A673 (cell line): ENCODE results near the gene OSBPL8. TPM values are rescaled to one million over a fixed set of nuclear protein-coding genes. Genes with fewer than 3 reads are reported as not detected.

Experiments used
- BruUV-seq: library from RNA; stranded (reverse); fragments of 400-500 nt; replicated peaks from 2 replicates; lab custom pipeline; 2021; lab: Mats Ljungman, UMichigan
- CTCF ChIA-PET: fragments of 300-600 bp; sonication (Branson Sonifier 250); formaldehyde crosslinking; loops from one replicate; lab custom pipeline; 2022; ENCODE audit warnings: antibody characterized with exemption; lab: Charles Lee
- POLR2A ChIA-PET: fragments of 300-600 bp; sonication (Branson Sonifier 250); formaldehyde crosslinking; loops from one replicate; lab custom pipeline; 2022; ENCODE audit warnings: antibody characterized with exemption; ENCODE audit not compliant: low non-redundant PET; lab: Charles Lee
- DNase-seq: peaks from one replicate; pipeline ENCODE4 v3.0.0-alpha.2; 2015; ENCODE audit warnings: low spot score
- H3K27ac ChIP-seq: fragments of 200-600 bp; sonication (generic); 2 replicates; pipeline ENCODE4 v1.5.1; 2016; ENCODE audit warnings: mixed run types, low read depth, mild to moderate bottlenecking, mixed read lengths, antibody characterized with exemption, low read length; ENCODE audit not compliant: poor library complexity, severe bottlenecking
- H3K27me3 ChIP-seq: fragments of 200-600 bp; sonication (generic); replicated peaks from 2 replicates; pipeline ENCODE4 v1.6.1; 2017; ENCODE audit warnings: mixed run types, low read depth, mild to moderate bottlenecking, mixed read lengths, antibody characterized with exemption, low read length; ENCODE audit not compliant: insufficient read depth, poor library complexity
- H3K36me3 ChIP-seq: fragments of 200-600 bp; sonication (generic); 2 replicates; pipeline ENCODE4 v1.6.1; 2016; ENCODE audit warnings: mixed run types, mild to moderate bottlenecking, mixed read lengths, antibody characterized with exemption, low read length; ENCODE audit not compliant: insufficient read depth, poor library complexity, severe bottlenecking
- H3K4me1 ChIP-seq: fragments of 200-600 bp; sonication (generic); 2 replicates; pipeline ENCODE4 v1.6.1; 2017; ENCODE audit warnings: mixed run types, mild to moderate bottlenecking, mixed read lengths, antibody characterized with exemption, low read length; ENCODE audit not compliant: insufficient read depth, poor library complexity, severe bottlenecking
- H3K4me3 ChIP-seq: fragments of 200-600 bp; sonication (generic); 2 replicates; pipeline ENCODE4 v1.5.1; 2016; ENCODE audit warnings: low read depth, mixed run types, mild to moderate bottlenecking, mixed read lengths, low read length; ENCODE audit not compliant: poor library complexity, severe bottlenecking
- H3K9me3 ChIP-seq: fragments of 200-600 bp; sonication (generic); 2 replicates; pipeline ENCODE4 v1.6.1; 2016; ENCODE audit warnings: mixed run types, low read depth, mild to moderate bottlenecking, mixed read lengths, antibody characterized with exemption, low read length; ENCODE audit not compliant: poor library complexity, severe bottlenecking
- EZH2 ChIP-seq: fragments of 200-600 bp; sonication (generic); IDR thresholded peaks from 2 replicates; pipeline ENCODE4 v1.6.1; 2017; ENCODE audit warnings: borderline replicate concordance, low read depth, mild to moderate bottlenecking, mixed read lengths, antibody characterized with exemption, low read length; ENCODE audit not compliant: poor library complexity, severe bottlenecking
- intact Hi-C: fragments of 100-400 bp; cut with micrococcal nuclease; formaldehyde crosslinking; loops from one replicate; pipeline ENCODE4 v1.10.0; 2022; ENCODE audit not compliant: unreplicated experiment
- total RNA-seq: library from RNA; stranded (reverse); gene quantifications from 2 replicates; pipeline ENCODE4 v1.2.3, GENCODE V29; 2021
- TF ChIP-seq, protein P1 (sequence below): fragments of 300-800, 200-600 bp; sonication (generic); conservative IDR thresholded peaks from 2 replicates; pipeline ENCODE4 v1.5.1; 2017; ENCODE audit warnings: low read depth, mild to moderate bottlenecking, antibody characterized with exemption, low read length, moderate library complexity, mixed read lengths

Gene OSBPL8
- total RNA-seq, 1 experiment from 2014 or later: 86.1 TPM

DNA sequence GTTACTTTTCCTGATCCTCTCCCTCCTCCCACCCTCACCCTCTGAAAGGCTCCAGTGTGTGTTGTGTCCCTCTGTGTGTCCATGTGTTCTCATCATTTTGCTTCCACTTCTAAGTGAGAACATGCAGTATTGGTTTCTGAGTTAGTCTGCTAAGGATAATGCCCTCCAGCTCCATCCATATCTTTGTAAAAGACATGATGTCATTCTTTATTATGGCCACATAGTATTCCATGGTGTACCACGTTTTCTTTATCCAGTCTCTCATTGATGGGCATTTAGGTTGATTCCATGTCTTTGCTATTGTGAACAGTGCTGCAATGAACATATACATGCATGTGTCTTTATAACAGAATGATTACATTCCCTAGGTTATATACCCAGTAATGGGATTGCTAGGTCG is 159.4 kb downstream of the OSBPL8 start:
- Histone ChIP-seq H3K27me3 (no peaks in the 10 kb centered on the region), H3K27ac (no peak overlapping the region), H3K4me1 (no peaks in the 10 kb centered on the region), H3K36me3 (no peaks in the 10 kb centered on the region), H3K9me3 (no peaks in the 10 kb centered on the region), H3K4me3 (no peak overlapping the region)
- intact Hi-C loops: no loop called here
- POLR2A ChIA-PET: interaction anchor here (0.7 kb wide), 1 partner anchor 50 kb away, joined by 3 read pairs; no protein-coding TSS in a partner anchor
- BruUV-seq: no TSS peak
- CTCF ChIA-PET: no interaction called here
- DNase-seq: no peak
- TF ChIP-seq, protein P1, sequence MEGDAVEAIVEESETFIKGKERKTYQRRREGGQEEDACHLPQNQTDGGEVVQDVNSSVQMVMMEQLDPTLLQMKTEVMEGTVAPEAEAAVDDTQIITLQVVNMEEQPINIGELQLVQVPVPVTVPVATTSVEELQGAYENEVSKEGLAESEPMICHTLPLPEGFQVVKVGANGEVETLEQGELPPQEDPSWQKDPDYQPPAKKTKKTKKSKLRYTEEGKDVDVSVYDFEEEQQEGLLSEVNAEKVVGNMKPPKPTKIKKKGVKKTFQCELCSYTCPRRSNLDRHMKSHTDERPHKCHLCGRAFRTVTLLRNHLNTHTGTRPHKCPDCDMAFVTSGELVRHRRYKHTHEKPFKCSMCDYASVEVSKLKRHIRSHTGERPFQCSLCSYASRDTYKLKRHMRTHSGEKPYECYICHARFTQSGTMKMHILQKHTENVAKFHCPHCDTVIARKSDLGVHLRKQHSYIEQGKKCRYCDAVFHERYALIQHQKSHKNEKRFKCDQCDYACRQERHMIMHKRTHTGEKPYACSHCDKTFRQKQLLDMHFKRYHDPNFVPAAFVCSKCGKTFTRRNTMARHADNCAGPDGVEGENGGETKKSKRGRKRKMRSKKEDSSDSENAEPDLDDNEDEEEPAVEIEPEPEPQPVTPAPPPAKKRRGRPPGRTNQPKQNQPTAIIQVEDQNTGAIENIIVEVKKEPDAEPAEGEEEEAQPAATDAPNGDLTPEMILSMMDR: no peak
- TF ChIP-seq EZH2: no peak

DNA sequence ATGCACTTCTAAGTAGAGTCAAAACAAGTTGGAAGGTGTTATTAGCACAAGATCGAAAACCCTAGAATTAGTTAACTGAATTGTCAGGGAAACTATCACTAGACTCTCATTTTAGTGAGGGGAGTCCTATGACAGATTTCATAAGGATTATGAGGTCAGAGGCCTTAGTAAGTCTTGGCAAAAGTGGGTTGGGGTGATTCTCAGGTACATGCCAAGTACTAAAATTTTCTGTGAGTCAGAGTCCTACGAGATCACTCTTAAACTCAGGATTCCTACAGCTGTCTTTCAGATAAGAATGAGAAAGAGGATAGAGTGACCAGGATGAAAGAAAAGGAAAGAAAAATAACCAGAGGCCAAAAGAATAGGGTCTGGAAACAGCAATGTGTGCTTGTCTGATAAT is 160.5 kb downstream of the OSBPL8 start:
- no peak for TF ChIP-seq EZH2
- TF ChIP-seq, protein P1: no peak
- Histone ChIP-seq H3K36me3 (no peaks in the 10 kb centered on the region), H3K27me3 (no peaks in the 10 kb centered on the region), H3K4me3 (no peak overlapping the region), H3K27ac (no peak overlapping the region), H3K4me1 (no peaks in the 10 kb centered on the region), H3K9me3 (no peaks in the 10 kb centered on the region)
- no peak for DNase-seq
- POLR2A ChIA-PET: no interaction called here
- CTCF ChIA-PET: no interaction called here
- no TSS peak for BruUV-seq
- intact Hi-C loops: no loop called here

DNA sequence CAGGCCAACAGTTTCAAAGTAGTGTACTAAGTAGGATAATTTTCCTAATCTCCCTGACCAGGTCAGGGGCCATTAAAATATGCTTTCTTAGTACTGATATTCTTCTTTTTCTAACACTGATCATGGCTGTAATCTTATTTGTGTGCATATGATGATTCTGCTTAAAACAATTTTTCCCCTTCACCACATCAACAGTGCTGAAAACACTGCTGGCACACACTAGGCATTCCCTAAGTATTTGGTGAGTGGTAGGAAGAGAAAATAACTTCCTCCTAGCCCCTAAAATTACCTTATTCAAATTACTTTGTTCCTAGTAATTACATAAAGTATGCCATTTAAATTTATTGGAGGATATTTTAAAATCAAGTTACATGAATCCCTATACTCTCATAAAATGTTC is 161.5 kb downstream of the OSBPL8 start:
- TF ChIP-seq, protein P1: no peak
- TF ChIP-seq EZH2: no peak
- no peak for DNase-seq
- intact Hi-C loops: no loop called here
- H3K4me3 ChIP-seq: no peak overlapping the region
- H3K4me1 ChIP-seq: no peaks in the 10 kb centered on the region
- ChIA-PET POLR2A (no interaction called here), CTCF (no interaction called here)
- no peak overlapping the region for H3K27ac ChIP-seq
- H3K36me3 ChIP-seq: no peaks in the 10 kb centered on the region
- no peaks in the 10 kb centered on the region for H3K27me3 ChIP-seq
- H3K9me3 ChIP-seq: no peaks in the 10 kb centered on the region
- no TSS peak for BruUV-seq
